Iris pigment epithelial cell (primary cell): ENCODE results near the gene YIPF2.
"Not testable (repeated sequence)": the region's sequence is repeated elsewhere in the genome, so short reads cannot be mapped to it uniquely, and the experiment has no call there.

Experiments
- DNase-seq: peaks from one replicate; pipeline ENCODE4 v3.0.0-alpha.2; 2011; ENCODE audit warnings: low read depth

Gene YIPF2

GRCh38 chr19:10928563-10929401 is at the start of gene YIPF2, which contains the start of gene TIMM29:
Gene YIPF2, minus strand, starts transcription at chr19:10928639. Its CDS starts 229 bp downstream, at chr19:10928410.
Gene TIMM29, plus strand, starts transcription at chr19:10928811. Its CDS starts 12 bp downstream, at chr19:10928823.
- DNase-seq: peak; percentile 97

DNA sequence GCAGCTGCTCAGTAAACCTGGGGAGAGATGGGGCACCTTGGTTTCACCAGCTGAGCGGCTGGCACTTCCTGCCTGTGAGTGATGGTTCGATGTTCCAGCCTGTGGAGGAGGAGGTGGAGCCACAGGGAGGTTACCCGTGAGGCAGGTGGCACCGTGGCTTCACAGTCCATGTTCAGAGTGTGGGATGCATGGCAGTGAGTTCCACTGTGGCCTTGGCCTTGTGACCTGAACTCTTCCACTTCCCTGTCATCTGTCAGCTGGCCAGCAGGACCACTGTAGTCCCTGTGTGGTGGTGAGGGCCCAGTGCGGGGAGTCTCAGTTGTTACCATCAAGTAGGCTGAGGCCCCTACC is 49.3 kb upstream of the YIPF2 start:
- no peak for DNase-seq

DNA sequence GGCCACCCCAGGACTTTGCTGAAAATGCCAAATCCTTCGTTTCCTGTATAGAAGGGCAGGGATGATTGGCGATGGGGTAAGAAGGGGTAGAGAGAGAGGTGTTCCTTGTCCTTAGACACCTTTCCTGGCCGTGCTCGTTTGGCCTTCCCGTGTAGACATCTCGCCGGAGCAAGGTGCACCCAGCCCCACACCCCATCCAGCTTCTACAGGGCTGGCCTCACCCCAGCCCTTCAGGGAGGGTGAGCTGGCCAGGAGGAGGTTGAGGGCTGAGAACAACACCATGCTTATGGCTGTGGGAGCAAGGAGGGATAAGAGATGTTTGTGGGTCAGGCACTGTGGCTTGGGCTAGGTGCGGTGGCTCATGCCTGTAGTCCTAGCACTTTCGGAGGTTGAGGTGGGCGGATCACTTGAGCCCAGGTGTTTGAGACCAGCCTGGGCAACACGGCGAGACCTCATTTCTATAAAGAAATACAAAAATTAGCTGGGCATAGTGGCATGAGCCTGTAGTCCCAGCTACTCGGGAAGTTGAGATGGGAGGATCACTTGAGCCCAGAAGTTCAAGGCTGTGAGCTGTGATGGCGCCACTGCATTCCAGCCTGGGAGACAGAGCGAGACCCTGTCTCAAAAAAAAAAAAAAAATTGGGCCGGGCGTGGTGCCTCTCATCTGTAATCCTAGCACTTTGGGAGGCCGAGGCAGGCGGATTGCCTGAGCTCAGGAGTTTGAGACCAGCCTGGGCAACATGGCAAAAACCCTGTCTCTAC is 47.9 kb upstream of the YIPF2 start:
- DNase-seq: no peak

GRCh38 chr19:10975374-10976130 is 47.1 kb upstream of the YIPF2 start:
- peak; percentile 47 for DNase-seq

DNA sequence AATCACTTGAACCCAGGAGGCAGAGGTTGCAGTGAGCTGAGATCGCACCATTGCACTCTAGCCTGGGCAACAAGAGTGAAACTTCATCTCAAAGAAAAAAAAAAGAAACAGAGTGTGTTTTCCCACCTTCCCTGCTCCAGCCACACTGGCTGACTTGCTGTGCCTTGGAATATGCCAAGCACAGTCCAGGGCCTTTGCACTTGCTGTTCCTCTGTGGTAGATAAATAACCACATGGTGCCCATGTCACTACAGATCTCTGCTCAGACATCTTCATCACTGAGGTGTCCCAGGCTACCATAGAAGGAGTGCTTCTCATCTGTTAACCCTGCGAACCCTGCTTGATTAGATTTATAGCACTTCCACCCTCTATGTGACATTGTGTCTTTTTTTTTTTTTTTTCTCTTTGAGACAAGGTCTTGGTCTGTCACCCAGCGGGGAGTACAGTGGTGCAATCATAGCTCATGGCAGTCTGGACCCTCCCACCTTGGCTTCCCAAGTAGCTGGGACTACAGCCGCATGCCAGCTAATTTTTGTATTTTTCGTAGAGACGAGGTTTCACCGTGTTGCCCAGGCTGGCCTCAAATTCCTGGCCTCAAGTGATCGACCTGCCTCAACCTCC is 42.8 kb upstream of the YIPF2 start:
- no peak for DNase-seq

DNA sequence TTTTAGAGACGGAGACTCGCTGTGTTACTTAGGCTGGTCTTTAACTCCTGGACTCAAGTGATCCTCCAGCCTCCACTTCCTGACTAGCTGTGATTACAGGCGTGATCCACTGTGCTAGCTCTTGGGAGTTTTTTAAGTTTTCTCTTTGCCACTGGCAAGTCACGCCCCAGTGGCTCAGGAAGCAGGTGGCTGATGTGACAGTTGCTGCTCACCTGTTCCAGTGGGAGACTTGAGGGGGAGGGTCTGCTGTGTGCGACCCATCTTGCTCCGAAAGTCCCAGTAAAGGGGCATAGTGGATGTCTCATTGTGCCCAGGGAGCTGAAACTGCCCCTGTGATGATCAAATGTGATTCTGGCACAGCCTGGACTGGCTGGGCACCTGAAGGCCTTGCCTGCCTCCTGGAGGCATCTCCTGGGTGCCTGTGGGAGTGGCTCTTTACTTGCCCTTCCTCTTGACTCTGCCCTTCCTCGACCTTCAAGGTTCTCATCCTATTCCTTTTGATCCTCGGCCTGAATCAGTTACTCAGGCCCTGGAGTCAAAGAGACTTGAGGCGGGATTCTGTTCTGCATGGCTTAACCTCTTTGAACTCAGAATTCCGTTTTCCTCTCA is 40.2 kb upstream of the YIPF2 start:
- DNase-seq: no peak

DNA sequence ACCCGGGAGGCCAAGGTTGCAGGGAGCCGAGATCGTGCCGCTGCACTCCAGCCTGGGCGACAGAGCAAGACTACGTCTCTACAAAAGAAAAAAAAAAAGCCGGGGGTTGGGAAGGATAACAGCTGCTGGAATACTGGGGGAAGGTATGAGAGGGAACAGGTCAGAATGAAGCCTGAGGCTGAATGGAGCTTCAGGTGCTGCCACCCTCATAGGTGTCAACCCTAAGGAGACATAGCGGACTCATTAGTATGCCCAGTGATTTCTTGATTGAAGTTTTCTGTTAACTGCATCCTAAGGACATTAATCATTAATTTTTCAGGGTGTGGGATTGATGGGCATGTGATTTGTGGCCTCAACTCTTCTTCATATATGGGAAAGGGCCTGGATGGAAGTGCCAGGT is 38.4 kb upstream of the YIPF2 start:
- DNase-seq: no peak

GRCh38 chr19:10965398-10965797 is 37.0 kb upstream of the YIPF2 start:
- no peak for DNase-seq

DNA sequence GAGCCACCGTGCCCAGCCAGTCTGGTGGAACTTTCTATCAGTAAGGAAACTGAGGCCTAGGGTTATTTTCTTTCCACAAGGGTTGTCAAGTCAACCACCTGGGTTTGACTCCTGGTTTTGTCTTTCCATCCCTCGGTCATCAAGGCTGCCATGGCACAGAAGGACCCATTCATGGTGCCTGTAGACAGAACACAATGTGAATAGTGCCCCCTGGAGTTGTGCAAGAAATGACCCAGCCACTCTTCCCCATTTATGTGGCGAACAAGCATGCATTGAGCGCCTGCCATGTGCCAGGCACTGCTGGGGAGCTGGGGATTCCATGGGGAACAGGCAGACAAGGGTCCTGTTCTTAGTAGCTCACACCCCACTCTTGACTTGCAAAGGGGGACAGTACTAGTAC is 36.5 kb upstream of the YIPF2 start:
- DNase-seq: no peak

GRCh38 chr19:10963865-10964264 is 35.4 kb upstream of the YIPF2 start:
- DNase-seq: no peak

- no peak for DNase-seq
Measured at GRCh38 chr19:10962863-10963262, 34.4 kb upstream of the YIPF2 start.

- no peak for DNase-seq
Measured at GRCh38 chr19:10961073-10961860, 32.8 kb upstream of the YIPF2 start.

GRCh38 chr19:10960314-10961072 is 32.1 kb upstream of the YIPF2 start, which contains the start of gene SMARCA4:
Gene SMARCA4, plus strand, starts transcription at chr19:10961030. Its CDS starts 23,122 bp downstream, at chr19:10984152.
- DNase-seq: peak; percentile 95

- DNase-seq: not testable (repeated sequence)
Measured at GRCh38 chr19:10959277-10959968, 31.0 kb upstream of the YIPF2 start.

GRCh38 chr19:10952809-10953208 is 24.4 kb upstream of the YIPF2 start:
- DNase-seq: no peak

- DNase-seq: peak; percentile 71
Measured at GRCh38 chr19:10946958-10947657, 18.7 kb upstream of the YIPF2 start.

DNA sequence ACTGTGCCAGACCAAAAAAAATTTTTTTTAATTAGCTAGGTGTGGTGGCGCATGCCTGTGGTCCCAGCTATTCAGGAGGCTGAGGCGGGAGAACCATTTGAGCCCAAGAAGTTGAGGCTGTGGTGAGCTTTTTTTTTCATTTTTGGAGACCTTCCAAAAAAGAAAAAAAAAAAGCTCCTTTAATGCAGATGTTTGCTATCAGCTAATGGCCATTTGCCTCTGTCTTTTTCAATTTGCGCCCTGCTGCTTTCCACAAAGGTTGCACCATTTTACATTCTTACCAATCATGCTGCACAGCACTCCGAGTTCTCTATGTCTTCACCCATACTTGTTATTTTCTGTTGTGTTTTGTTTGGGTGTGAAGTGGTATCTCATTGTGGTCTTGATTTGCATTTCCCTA is 16.8 kb upstream of the YIPF2 start:
- DNase-seq: no peak

- DNase-seq: not testable (repeated sequence)
Measured at GRCh38 chr19:10943412-10943811, 15.0 kb upstream of the YIPF2 start.

GRCh38 chr19:10941649-10942048 is 13.2 kb upstream of the YIPF2 start:
- DNase-seq: not testable (repeated sequence)
